ENCODE measurements around the gene ASCL5. TPM values are rescaled to one million over a fixed set of nuclear protein-coding genes. Genes with fewer than 3 reads are reported as not detected.

ASCL5 gene
- total and polyA plus RNA-seq, 12 donors = 0.10 TPM; not detected in 11

DNA sequence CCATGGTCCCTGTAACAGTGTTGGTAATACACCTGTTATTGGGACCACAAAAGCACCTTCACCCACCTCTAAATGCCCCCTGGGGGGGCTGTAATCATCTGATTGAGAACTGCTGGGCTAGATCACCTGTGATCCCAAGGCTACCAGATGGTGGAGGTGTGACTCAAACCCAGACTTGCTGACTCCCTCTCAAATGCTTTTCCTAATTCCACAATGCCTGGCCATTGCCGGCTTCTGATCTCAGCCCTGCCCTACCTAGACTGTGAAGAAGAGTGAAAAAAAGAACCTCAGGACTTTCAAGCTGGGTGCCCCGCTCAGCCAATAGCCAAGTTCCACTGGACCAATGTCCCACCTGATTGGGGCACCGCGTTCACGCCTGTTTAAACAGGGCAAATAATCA is 17.7 kb upstream of the ASCL5 start:
- H3K9me3 ChIP-seq (replicated peaks in 1 of 3) = no peaks in the 10 kb centered on the region
- TF ChIP-seq POLR2A (IDR thresholded peaks at IDR 0.05) = no peak
- TF ChIP-seq, protein P1, sequence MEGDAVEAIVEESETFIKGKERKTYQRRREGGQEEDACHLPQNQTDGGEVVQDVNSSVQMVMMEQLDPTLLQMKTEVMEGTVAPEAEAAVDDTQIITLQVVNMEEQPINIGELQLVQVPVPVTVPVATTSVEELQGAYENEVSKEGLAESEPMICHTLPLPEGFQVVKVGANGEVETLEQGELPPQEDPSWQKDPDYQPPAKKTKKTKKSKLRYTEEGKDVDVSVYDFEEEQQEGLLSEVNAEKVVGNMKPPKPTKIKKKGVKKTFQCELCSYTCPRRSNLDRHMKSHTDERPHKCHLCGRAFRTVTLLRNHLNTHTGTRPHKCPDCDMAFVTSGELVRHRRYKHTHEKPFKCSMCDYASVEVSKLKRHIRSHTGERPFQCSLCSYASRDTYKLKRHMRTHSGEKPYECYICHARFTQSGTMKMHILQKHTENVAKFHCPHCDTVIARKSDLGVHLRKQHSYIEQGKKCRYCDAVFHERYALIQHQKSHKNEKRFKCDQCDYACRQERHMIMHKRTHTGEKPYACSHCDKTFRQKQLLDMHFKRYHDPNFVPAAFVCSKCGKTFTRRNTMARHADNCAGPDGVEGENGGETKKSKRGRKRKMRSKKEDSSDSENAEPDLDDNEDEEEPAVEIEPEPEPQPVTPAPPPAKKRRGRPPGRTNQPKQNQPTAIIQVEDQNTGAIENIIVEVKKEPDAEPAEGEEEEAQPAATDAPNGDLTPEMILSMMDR (IDR thresholded peaks at IDR 0.05) = no peak
- peaks cover 0 to 78% of the 10 kb centered on the region in 2 donors for H3K36me3 ChIP-seq (replicated peaks in 1 of 2)
- 73 to 87% (median 76%) methylated on average over 4 to 5 of the region's 5 CpGs for WGBS, 4 donors
- H3K4me1 ChIP-seq (replicated peaks in 1 of 2) = peaks cover 0 to under 1% of the 10 kb centered on the region in 2 donors
- intact Hi-C loops (cut with DNase I) = loop anchor here in 1 of 2 donors (10.0 kb wide), 1 partner anchor 60 kb away; no protein-coding TSS in a partner anchor
- H3K27me3 ChIP-seq = no peaks in the 10 kb centered on the region
- H3K27ac ChIP-seq = no peak overlapping the region
- DNase-seq = peak in 1 of 7 donors; percentile 3
- H3K4me3 ChIP-seq = no peak overlapping the region

DNA sequence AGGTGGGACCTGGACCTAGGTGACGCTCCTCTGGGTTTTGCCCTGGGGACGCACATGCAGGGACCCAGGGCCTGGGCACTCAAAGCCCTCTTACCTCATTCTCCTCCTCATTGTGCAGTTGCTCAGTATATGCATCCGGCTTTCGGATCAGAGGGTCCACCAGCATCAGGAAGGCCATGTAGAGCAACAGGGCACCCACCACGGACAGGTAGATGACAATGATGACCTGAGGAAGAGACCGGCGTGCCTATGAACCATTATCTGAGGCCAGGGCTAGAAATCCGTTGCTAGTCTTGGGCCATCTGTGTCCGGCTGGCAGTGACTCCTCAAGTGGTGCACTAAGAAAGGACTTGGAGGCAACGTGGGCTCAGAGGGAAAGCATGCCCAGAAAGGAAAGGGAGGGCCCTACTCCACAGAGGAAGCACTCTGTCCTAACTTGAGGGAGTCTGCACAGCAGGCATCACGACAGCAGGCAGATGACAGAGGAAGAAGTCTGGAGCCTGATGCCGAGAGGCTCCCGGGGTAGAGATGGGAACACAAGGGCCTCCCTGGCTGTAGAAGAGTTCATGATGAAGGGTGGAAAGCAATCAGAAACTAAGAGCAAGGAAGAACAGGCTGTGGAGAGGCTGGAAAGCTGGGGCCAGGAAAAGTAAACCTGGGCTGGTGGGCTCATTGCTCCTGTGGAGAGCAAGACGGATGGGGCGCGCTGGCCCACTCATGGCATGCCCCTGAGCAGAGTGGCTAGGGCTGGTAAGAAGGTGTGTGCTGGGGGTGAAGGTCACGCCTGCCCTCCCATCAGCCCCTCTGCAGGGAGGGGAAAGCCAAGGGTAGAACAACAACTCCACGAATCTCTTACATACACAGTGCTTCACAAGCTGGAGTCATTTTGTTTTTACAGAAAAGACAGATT is 17.0 kb upstream of the ASCL5 start:
- WGBS, 4 donors = 88 to 92% (median 90%) methylated on average over 16 to 18 of the region's 18 CpGs
- no peaks in the 10 kb centered on the region for H3K4me1 ChIP-seq (replicated peaks in 1 of 2)
- TF ChIP-seq POLR2A (IDR thresholded peaks at IDR 0.05) = no peak
- TF ChIP-seq, protein P1 (IDR thresholded peaks at IDR 0.05) = no peak
- no peaks in the 10 kb centered on the region for H3K27me3 ChIP-seq
- no peaks in the 10 kb centered on the region for H3K9me3 ChIP-seq (replicated peaks in 1 of 3)
- no peak overlapping the region for H3K4me3 ChIP-seq
- peaks cover 0 to 76% of the 10 kb centered on the region in 2 donors for H3K36me3 ChIP-seq (replicated peaks in 1 of 2)
- H3K27ac ChIP-seq = no peak overlapping the region
- DNase-seq = peak in 1 of 7 donors; percentile 2
- intact Hi-C loops (cut with DNase I) = loop anchor here in 1 of 2 donors (10.0 kb wide), 1 partner anchor 61 kb away; no protein-coding TSS in a partner anchor

DNA sequence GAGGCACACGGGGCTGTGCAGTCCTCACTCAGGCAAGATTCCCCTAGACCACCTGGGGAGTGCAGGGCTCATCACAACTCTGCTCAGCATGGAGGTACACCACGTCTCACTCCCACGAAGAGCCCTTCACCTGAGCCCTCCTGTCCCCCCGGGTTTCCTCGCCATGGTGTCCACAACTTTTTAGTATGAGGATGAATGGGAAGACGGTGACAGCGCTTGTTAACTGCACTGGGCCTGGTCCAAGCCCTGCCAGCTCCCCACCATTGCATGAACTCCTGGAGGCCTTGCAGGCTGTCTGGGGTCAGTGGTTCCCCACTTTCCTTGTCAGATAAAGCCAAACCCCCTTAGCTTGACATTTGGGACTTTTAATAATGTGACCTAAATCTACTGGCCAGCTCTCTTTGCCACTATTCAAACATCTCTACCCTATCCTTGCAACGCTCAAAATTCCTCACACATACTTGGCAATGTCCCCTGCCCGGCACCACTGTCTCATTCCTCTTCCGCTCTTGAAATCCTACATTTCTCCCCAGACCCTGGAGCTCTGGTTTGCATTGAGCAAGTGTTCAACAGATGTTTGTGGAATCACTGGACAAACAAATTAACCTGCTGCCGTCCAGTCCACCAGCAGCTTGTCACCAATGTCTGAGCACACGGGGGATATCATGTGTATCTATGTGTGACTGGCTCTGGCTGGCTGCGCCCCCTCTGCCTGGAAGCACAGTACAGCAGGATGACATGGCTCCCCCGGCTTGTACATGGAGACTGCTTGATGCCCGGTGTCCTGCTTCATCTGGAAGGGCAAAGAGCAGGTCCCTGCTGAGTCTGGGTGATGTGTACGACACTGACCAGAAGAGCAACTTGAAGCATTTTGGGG is 16.1 kb upstream of the ASCL5 start:
- Histone ChIP-seq H3K4me3 (no peak overlapping the region), H3K27me3 (no peaks in the 10 kb centered on the region), H3K36me3 (replicated peaks in 1 of 2) (peaks cover 0 to 76% of the 10 kb centered on the region in 2 donors), H3K9me3 (replicated peaks in 1 of 3) (no peaks in the 10 kb centered on the region), H3K4me1 (replicated peaks in 1 of 2) (peaks cover 0 to 6% of the 10 kb centered on the region in 2 donors), H3K27ac (no peak overlapping the region)
- intact Hi-C loops (cut with DNase I) = loop anchor here in 1 of 2 donors (10.0 kb wide), 1 partner anchor 62 kb away; no protein-coding TSS in a partner anchor
- peak in 1 of 7 donors; percentile 1 for DNase-seq
- 88 to 92% (median 90%) methylated on average over 14 to 16 of the region's 16 CpGs for WGBS, 4 donors
- no peak for TF ChIP-seq POLR2A (IDR thresholded peaks at IDR 0.05)

DNA sequence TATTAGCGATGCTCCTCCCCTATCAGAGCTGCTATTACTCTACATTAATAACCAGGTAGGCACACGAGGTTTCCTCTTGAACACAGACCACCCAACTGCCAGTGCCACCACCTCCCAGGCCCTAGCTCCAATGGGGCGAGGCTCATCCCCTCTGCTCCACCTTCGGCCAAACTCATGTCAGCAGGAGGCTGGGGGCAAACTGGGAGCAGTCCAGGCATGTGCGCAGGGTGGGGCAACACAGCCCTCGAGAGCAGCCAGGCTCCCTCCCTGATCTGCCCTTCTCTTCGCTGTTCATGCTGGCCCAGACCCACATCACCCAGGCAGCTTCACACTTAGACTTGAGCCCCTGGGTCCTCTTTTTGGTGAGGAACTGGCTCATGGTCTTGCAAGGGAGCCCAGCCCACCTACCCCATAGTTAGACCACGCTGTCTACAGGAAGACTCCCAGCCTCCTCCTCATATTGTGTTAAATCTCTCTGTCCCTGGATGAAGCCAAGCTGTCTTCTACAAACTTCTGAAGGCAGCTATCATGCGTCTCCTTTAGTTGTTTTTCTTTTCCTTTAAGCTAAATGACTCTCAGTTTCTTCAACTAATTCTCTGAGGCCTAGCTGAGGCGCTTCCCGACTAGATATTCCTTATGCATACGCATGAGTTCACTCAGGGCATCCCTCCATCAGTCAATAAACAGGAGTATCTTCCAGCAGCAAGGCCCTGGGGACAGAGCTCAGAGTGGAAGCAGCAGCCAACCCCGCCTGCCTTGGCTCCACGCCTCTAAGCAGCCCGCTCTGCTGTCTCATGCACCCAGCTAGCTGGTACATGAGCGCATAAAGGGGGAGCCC is 15.2 kb upstream of the ASCL5 start:
- DNase-seq = no peak
- peaks cover 0 to 70% of the 10 kb centered on the region in 2 donors for H3K36me3 ChIP-seq (replicated peaks in 1 of 2)
- no peak overlapping the region for H3K27ac ChIP-seq
- 85 to 90% (median 89%) methylated on average over 11 to 16 of the region's 16 CpGs for WGBS, 4 donors
- H3K9me3 ChIP-seq (replicated peaks in 1 of 3) = no peaks in the 10 kb centered on the region
- TF ChIP-seq POLR2A (IDR thresholded peaks at IDR 0.05) = no peak
- TF ChIP-seq, protein P1 (IDR thresholded peaks at IDR 0.05) = no peak
- H3K4me3 ChIP-seq = no peak overlapping the region
- H3K4me1 ChIP-seq (replicated peaks in 1 of 2) = peaks cover 7 to 13% of the 10 kb centered on the region in 2 donors
- H3K27me3 ChIP-seq = no peaks in the 10 kb centered on the region
- intact Hi-C loops (cut with DNase I) = loop anchor here in 1 of 2 donors (10.0 kb wide), 1 partner anchor 63 kb away; no protein-coding TSS in a partner anchor

All from adrenal gland (tissue), 12 donors.